ENCODE results near the gene ADAMTS13.
"Not testable (repeated sequence)": the region's sequence is repeated elsewhere in the genome, so short reads cannot be mapped to it uniquely, and the experiment has no call there.

DNA sequence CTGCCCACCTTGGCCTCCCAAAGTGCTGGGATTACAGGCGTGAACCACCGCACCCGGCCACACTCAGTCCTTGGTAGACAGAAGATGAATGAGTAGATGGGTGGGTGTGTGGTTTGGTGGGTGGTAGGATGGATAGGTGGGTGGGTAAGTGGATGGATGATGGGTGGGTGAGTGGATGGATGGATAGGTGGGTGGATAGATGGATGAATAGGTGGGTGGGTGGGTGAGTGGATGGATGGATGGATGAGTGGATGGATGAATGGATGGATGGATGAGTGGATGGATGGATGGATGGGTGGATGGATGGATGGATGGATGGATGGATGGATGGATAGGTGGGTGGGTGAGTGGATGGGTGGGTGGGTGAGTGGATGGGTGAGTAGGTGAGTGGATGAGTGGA, 29.9 kb upstream of the ADAMTS13 start:
- TF ChIP-seq FOXP1 (CRISPR knock-in tag; IDR thresholded peaks at IDR 0.05; ENCODE audit: borderline replicate concordance); JUN (CRISPR knock-in tag; IDR thresholded peaks at IDR 0.05); SP1 (CRISPR knock-in tag; conservative IDR thresholded peaks at IDR 0.05); ZNF138 (CRISPR knock-in tag; conservative IDR thresholded peaks at IDR 0.05): not testable (repeated sequence)
- TF ChIP-seq, protein P1, sequence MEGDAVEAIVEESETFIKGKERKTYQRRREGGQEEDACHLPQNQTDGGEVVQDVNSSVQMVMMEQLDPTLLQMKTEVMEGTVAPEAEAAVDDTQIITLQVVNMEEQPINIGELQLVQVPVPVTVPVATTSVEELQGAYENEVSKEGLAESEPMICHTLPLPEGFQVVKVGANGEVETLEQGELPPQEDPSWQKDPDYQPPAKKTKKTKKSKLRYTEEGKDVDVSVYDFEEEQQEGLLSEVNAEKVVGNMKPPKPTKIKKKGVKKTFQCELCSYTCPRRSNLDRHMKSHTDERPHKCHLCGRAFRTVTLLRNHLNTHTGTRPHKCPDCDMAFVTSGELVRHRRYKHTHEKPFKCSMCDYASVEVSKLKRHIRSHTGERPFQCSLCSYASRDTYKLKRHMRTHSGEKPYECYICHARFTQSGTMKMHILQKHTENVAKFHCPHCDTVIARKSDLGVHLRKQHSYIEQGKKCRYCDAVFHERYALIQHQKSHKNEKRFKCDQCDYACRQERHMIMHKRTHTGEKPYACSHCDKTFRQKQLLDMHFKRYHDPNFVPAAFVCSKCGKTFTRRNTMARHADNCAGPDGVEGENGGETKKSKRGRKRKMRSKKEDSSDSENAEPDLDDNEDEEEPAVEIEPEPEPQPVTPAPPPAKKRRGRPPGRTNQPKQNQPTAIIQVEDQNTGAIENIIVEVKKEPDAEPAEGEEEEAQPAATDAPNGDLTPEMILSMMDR (IDR thresholded peaks at IDR 0.05) = not testable (repeated sequence)
- TF ChIP-seq, protein P2, sequence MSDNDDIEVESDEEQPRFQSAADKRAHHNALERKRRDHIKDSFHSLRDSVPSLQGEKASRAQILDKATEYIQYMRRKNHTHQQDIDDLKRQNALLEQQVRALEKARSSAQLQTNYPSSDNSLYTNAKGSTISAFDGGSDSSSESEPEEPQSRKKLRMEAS (CRISPR knock-in tag; IDR thresholded peaks at IDR 0.05) = not testable (repeated sequence)
- TF ChIP-seq, protein P3, sequence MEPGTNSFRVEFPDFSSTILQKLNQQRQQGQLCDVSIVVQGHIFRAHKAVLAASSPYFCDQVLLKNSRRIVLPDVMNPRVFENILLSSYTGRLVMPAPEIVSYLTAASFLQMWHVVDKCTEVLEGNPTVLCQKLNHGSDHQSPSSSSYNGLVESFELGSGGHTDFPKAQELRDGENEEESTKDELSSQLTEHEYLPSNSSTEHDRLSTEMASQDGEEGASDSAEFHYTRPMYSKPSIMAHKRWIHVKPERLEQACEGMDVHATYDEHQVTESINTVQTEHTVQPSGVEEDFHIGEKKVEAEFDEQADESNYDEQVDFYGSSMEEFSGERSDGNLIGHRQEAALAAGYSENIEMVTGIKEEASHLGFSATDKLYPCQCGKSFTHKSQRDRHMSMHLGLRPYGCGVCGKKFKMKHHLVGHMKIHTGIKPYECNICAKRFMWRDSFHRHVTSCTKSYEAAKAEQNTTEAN (CRISPR knock-in tag; IDR thresholded peaks at IDR 0.05) = not testable (repeated sequence)
